GM19397 (cell line): ENCODE data around the gene GRHL3.

Experiments
- ATAC-seq: cut with Tn5 transposase; IDR thresholded peaks from one replicate; pipeline ENCODE4 v1.9.1; 2021; ENCODE audit warnings: mild to moderate bottlenecking, moderate library complexity; ENCODE audit not compliant: unreplicated experiment

GRHL3 gene

DNA sequence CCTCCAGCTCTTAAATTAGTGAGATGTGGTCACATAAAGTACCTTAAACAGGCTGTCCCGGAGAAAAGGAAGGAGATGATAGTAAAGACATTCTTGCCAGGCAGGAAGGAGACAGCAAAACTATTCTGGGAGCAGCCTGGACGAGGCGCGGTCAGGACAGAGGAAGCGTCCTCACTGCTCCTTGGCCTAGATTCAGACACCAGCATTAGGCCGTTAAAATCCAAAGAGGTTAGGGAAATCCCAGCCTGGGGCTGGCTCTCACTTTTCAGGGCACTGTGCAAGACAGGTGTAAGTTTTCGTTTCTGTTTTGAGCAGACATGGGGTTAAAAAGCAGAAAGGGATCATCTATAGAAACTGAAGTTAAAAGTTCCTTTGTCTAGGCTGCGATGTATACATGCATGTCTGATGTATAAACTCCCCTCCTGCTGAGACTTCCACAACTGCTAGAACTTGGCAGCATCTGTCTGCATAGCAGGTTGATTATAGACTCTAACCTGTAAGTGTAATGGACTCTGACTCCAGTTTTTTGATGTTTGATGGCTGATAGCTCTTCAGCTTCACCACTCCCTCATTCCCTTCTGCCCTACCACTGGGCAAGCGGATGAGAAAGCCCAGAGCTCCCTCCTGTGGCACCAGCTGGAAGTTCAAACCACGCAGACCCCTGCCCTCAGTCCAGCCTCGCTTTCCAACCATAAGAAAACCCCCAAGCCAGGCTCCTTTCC is 72.9 kb downstream of the GRHL3 start:
- peak; percentile 46 for ATAC-seq

DNA sequence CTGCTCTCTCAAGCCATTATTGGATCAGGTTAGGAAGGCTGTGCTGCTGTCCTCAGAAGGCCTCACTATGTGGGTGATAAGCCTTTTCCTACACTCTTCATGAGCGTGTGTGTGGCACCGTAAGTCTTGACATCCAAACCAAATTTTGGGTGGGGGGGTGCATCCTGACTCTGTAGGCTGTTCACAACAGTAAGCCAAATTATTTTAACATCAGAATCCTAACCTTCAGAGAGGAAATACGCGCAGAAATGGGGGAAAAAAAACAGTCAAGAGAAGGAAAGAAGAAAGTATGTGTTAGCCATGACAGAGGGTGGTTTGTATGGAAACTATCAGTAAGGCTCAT is 73.4 kb downstream of the GRHL3 start:
- ATAC-seq, result no peak

DNA sequence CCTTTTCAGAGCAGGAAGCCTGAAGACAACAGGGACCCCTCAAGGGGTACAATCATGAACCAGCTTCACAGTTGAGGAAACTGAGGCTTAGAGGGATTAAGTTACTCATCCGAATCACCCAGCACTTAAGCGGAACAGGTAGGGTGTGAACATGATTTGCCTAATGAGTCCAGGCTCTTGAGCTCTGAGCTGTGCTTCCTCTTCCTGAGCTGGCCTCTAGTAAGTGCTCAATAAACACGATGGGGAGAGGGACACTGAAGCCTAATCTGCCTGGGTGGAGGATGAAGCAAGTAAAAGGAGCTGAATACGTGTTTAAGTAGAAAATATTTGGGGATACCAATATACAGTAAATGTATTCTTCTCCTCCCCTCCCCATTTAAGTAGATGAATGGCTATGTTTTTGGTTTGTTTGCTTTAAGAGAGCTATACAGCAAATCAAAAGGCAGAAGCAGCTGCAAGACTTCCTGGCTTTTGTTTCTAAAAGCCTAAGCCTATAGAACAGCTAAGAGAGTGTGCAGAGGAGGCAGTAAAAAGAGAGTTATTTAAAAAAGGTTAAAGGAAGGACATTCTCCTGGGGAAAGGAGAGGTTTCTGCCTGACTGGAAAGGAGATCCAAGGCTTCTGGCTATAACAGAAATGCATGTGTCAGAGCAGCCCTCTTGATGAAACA is 74.0 kb downstream of the GRHL3 start:
- ATAC-seq, result peak; percentile 40

DNA sequence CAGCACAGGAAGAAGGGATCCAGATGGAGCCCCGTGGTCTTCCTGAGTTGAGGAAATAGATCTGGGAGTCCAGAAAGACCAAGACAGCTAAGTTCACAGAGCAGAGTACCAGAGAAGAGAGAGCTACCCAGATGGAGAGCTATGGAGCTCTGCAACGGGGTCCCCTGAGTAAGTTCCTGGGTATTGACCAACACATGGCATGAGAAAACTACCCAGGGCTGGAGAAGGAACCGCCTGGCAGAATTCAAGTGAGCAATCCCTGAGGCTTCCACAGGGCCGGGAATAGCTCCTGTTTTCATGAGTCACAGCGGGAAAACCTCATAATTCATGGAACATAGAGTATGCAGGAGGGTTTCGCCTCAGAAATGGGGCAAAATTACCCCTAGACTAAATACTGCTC is 74.7 kb downstream of the GRHL3 start:
- ATAC-seq, result no peak

DNA sequence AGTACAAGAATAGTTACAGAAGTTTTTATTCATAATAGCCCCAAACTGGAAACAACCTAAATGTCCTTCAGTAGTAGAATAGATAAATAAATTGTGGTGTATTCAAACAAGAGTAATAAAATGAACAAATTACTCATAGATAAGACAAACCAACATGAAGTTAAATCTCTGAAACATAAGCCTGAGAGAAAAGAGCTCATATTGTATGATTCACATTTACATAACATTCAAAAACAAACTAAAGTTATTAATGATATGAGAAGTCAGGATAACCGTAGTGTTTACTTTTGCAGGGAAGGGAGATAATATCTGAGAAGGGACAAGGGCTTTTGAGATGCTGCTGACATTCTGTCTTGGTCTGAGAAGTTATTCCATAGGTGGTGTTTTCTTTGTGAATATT is 80.9 kb downstream of the GRHL3 start:
- ATAC-seq, result no peak

DNA sequence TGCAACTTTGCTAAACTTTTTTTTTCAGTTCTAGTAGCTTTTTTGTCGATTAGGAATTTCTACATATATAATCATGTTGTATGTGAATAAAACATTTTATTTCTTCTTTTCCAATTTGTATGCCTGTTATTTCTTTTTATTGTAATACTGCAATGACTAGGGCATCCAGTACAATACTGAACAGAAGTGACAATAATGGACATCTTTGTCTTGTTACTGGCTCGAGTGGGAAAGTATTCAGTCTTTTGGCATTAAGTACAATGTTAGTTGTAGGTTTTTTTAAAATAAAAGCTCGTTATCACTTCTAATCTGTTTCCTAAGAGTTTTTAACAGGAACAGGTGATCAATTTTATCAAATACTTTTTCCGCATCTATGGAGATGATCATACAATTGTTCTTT is 84.6 kb downstream of the GRHL3 start:
- no peak for ATAC-seq
